Measurements from ENCODE around the gene AK5.
A peak's percentile ranks its signal among the peaks of the same experiment; 100 is the strongest.

AK5 gene

DNA sequence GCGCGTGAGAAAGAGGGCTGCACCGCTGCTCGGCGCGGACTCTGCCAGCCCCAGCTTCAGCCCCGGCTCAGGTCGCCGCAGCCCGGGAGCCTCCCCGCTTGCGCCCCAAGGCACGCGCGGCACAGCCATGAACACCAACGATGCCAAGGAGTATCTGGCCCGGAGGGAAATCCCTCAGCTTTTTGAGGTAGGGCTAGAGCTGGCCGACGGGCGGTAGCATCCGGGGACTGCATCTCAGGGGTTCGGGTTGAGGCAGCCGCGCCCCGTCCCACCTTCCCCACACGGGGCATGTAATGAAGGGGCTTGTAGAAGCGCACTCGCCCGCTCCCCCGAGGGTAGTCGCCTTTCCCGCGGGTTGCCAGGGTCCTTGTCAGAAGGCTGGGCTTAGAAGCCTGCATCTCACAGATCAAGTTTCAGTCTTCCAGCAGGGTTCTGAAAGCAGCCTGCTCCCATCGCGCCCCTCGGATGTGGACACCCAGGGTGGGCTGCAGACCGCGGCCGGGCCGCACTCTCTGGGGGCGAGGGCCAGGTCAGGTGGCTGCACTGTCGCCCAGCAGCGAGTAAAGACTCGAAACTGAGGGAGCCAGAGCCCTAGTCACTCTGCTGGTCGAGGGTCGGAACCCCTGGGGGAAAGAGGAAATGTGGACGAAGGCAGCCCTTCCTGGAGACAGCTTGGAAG lies 507 bp downstream of the AK5 start:
- in situ Hi-C loops (cut with HindIII; ENCODE audit: low sequenced_read_pairs) = no loop called here
- H3K4me3 ChIP-seq (ENCODE audit: low read depth, low read length) = peak overlapping the region; percentile 63
- TF ChIP-seq, protein P1, sequence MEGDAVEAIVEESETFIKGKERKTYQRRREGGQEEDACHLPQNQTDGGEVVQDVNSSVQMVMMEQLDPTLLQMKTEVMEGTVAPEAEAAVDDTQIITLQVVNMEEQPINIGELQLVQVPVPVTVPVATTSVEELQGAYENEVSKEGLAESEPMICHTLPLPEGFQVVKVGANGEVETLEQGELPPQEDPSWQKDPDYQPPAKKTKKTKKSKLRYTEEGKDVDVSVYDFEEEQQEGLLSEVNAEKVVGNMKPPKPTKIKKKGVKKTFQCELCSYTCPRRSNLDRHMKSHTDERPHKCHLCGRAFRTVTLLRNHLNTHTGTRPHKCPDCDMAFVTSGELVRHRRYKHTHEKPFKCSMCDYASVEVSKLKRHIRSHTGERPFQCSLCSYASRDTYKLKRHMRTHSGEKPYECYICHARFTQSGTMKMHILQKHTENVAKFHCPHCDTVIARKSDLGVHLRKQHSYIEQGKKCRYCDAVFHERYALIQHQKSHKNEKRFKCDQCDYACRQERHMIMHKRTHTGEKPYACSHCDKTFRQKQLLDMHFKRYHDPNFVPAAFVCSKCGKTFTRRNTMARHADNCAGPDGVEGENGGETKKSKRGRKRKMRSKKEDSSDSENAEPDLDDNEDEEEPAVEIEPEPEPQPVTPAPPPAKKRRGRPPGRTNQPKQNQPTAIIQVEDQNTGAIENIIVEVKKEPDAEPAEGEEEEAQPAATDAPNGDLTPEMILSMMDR (IDR thresholded peaks at IDR 0.05; ENCODE audit: low read depth, low read length, missing control alignments) = no peak
- no peak for DNase-seq (ENCODE audit: low read depth)

DNA sequence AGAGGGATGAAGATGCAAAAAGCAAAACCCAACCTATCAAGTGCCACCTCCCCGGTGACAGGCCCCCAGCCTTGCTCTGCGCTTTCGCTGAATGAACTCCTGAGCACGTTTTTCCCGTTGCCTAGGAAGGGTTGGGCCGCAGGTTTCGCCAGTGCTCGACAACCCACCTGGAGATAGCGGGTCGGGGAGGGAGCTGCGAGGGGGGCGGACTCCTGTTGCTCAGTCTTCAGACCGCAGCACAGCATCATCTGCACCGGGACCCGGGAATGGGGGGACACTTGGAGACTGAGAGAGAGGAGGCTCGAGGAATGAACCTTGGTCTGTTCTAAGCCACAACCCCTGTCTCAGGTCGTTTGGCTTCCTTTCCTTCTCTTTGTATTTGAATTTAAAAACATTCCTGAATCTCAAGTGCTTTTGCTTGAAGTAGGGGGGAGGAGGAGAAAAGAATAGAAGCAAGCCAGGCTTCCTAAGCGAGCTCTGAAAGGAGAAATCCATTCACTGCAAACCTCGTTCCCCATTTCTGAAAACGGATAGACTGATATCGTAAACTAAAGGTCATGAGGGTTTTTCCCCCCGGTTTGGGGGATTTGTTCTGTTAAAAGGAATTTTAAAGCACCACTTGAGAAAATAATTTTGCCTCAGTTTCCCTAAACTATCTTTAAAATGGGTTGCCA lies 1.2 kb downstream of the AK5 start:
- TF ChIP-seq, protein P1 (IDR thresholded peaks at IDR 0.05; ENCODE audit: low read depth, low read length, missing control alignments) = no peak
- in situ Hi-C loops (cut with HindIII; ENCODE audit: low sequenced_read_pairs) = no loop called here
- DNase-seq (ENCODE audit: low read depth) = no peak
- peak overlapping the region; percentile 63 for H3K4me3 ChIP-seq (ENCODE audit: low read depth, low read length)

DNA sequence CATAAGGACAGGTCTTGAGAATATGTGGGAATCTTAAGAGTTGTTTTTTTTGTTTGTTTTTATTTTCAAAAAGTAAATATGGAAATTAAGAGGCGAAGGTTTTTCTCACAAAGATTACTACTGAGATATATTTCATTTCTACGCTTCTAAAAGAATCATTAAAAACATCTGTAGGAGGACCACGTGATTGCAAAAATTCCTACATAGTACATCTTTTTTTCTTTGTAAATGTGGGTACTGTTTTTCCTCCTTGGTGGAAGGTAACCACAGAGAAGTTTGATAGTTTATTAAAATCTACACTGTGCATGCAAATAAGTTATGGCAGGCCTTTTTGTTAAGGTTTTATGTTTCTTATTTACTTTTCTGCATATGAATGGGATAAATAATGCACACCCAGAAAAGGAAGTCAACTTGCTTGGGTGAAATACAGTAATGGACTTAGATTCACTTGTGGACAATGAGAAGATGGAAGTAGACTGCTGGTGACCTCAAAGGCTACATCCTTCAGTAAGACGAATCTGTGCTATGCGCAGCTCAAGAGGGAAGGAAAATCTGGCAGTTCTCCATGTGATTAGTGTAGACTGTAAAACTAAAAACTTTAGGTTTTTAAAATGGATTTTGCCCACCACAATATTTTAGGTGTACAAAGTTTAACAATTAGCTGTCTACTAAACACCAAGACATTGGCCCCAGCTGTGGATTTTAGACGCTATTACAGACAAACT lies 2.0 kb downstream of the AK5 start:
- in situ Hi-C loops (cut with HindIII; ENCODE audit: low sequenced_read_pairs) = no loop called here
- no peak for DNase-seq (ENCODE audit: low read depth)
- TF ChIP-seq, protein P1 (IDR thresholded peaks at IDR 0.05; ENCODE audit: low read depth, low read length, missing control alignments) = no peak
- no peak overlapping the region for H3K4me3 ChIP-seq (ENCODE audit: low read depth, low read length)

DNA sequence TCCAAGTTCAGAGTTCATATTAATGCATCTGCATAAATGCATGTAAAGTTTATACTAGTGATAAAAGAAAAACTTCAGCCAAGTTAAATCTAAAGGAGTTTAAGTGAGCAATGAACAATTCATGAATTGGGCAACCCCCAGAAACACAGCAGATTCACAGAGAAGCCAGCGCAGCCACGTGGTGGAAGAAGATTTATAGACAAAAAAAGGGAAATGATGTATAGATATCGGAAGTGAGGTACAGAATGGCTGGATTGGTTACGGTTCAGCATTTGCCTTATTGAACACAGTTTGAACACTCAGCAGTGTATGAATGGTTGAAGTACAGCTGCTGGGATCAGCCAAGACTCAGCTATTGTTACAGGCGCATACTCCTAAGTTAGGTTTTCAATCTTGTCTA lies 5.7 kb downstream of the AK5 start:
- TF ChIP-seq, protein P1 (IDR thresholded peaks at IDR 0.05; ENCODE audit: low read depth, low read length, missing control alignments) = no peak
- H3K4me3 ChIP-seq (ENCODE audit: low read depth, low read length) = no peak overlapping the region
- no peak for DNase-seq (ENCODE audit: low read depth)
- in situ Hi-C loops (cut with HindIII; ENCODE audit: low sequenced_read_pairs) = no loop called here

DNA sequence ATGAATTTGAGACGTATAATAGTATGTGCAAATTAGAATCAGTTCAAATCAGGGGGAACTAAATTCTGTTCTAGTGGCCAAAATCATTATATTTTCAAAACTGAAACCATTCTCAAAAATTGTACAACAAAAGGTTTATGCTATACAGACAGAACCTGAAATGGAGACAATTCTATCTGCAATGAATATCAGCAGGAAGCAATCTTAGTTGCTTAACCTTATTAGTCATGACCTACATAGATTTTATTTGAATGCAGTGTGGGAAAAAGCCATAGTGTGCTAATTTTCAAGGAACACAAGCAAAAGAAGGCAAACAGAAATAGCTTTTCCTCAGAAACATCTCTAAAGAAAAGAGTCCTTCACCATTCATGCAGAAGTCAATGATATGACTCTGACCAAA lies 6.5 kb downstream of the AK5 start:
- DNase-seq (ENCODE audit: low read depth) = no peak
- in situ Hi-C loops (cut with HindIII; ENCODE audit: low sequenced_read_pairs) = no loop called here
- no peak overlapping the region for H3K4me3 ChIP-seq (ENCODE audit: low read depth, low read length)
- TF ChIP-seq, protein P1 (IDR thresholded peaks at IDR 0.05; ENCODE audit: low read depth, low read length, missing control alignments) = no peak

DNA sequence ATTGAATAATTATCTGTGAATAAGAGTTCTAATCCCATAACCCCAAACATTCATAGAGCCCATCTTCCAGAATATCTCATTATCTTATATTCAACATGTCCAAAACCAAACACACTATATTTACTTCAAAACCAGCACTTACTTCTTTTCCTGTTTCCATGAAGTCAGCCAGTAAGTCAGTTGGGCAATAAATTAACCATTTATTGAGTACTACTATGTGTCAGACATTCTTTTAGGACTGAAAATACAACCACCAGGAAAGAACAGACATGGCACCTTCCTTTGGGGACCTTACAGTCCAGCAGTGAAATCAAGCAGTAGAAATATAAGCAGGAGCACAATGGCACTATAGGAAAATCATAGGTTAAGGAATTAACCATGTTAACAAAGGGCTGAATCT lies 8.8 kb downstream of the AK5 start:
- TF ChIP-seq, protein P1 (IDR thresholded peaks at IDR 0.05; ENCODE audit: low read depth, low read length, missing control alignments) = no peak
- no peak for DNase-seq (ENCODE audit: low read depth)
- in situ Hi-C loops (cut with HindIII; ENCODE audit: low sequenced_read_pairs) = no loop called here
- no peak overlapping the region for H3K4me3 ChIP-seq (ENCODE audit: low read depth, low read length)
